Heart left ventricle (tissue), 16 donors: ENCODE measurements around the gene NOTCH2. TPM values are rescaled to one million over a fixed set of nuclear protein-coding genes. Genes with fewer than 3 reads are reported as not detected.

Source experiments
- ATAC-seq, 4 donors: fragments of 200-7000 bp; cut with Tn5 transposase; one replicate each; pipeline ENCODE4 v1.9.1; 2020 to 2022; ENCODE audit warnings: moderate library complexity in 4 of 4, mild to moderate bottlenecking in 3 of 4, moderate number of reproducible peaks in 1 of 4
- DNase-seq, 5 donors: peaks; one replicate each; pipeline ENCODE4 v3.0.0-alpha.2; 2020
- H3K27ac ChIP-seq, 12 donors: fragments of 200-600 bp; sonication (generic) in 4 of 12; one replicate each; pipeline versions ENCODE4 v1.5.0 to v1.8.0; 2016 to 2022; ENCODE audit warnings: mild to moderate bottlenecking in 2 of 12
- H3K27me3 ChIP-seq, 9 donors: fragments of 200-600 bp; sonication (generic) in 2 of 9; one replicate each; pipeline versions ENCODE4 v1.5.1 to v1.8.0; 2016 to 2022; ENCODE audit warnings: mild to moderate bottlenecking in 3 of 9
- H3K36me3 ChIP-seq, 9 donors: fragments of 200-600 bp; sonication (generic) in 2 of 9; one replicate each; pipeline versions ENCODE4 v1.5.0 to v1.8.0; 2018 to 2022; ENCODE audit warnings: mild to moderate bottlenecking in 2 of 9
- H3K4me1 ChIP-seq, 12 donors: fragments of 200-600 bp; sonication (generic) in 4 of 12; one replicate each; pipeline versions ENCODE4 v1.5.0 to v1.8.0; 2016 to 2022; ENCODE audit warnings: mild to moderate bottlenecking in 3 of 12
- H3K4me3 ChIP-seq, 12 donors: fragments of 200-600 bp; sonication (generic) in 4 of 12; one replicate each; pipeline versions ENCODE4 v1.5.0 to v1.8.0; 2017 to 2022; ENCODE audit warnings: mild to moderate bottlenecking in 9 of 12, moderate library complexity in 4 of 12
- H3K9me3 ChIP-seq, 12 donors: fragments of 200-600 bp; sonication (generic) in 4 of 12; one replicate each; pipeline versions ENCODE4 v1.5.0 to v1.8.0; 2016 to 2022; ENCODE audit warnings: mild to moderate bottlenecking in 1 of 12
- CTCF ChIP-seq, 12 donors: fragments of 200-600 bp; sonication (generic) in 4 of 12; IDR thresholded peaks; one replicate each; pipeline versions ENCODE4 v1.5.0 to v1.8.0; 2018 to 2022; ENCODE audit warnings: antibody characterized with exemption in 12 of 12, mild to moderate bottlenecking in 5 of 12
- POLR2A ChIP-seq, 2 donors: fragments of 450-650 bp; IDR thresholded peaks; one replicate each; pipeline ENCODE4 v1.6.1; 2017; ENCODE audit warnings: antibody characterized with exemption in 2 of 2, mild to moderate bottlenecking in 2 of 2, moderate library complexity in 2 of 2
- WGBS, 4 donors: extraction: QIAGEN DNeasy Blood & Tissue Kit in 2 of 4; methylation state at CpG; one replicate each; pipeline versions ENCODE4 v1.1.5 to v1.1.7; 2013 to 2018; 5-methylcytosine and 5-hydroxymethylcytosine counted together
- intact Hi-C, 10 donors: fragments of 100-400 bp; cut with DNase I; formaldehyde crosslinking; loops; one replicate each; pipeline versions ENCODE4 v1.11.1 to v1.14.2; 2022
- polyA plus RNA-seq, 2 donors: library from polyadenylated mRNA; stranded (reverse); fragments of 200-250 nt; gene quantifications; one replicate each; pipeline ENCODE4 v1.2.3, GENCODE V29; 2013
- total RNA-seq, 9 donors: library from RNA; depleted of rRNA in 2 of 9; stranded (reverse); fragments of >200 nt in 2 of 9; fragmentation: NEBNext Ultra II Directional in 3 of 9; extraction: Animal tissue kit (Norgen Biotek cat#: 25700) in 3 of 9; gene quantifications; one replicate each; pipeline versions ENCODE4 v1.1.0 to v1.2.4, GENCODE V29; 2016 to 2023
- donor health status: ischemic (EF 13 %, LVEDD 7.1; RV severe dilation, severe dysfunction).
- donor health status: healthy with polysubstance abuse.
- donor health status: DM: no; HTN: yes; CAD: no.
- donor health status: DM: no; HTN: no; CAD: no.
- donor health status: ischemic (EF 25% LVEDD 6.9; RV normal size, moderate dysfunction).
- donor health status: ischemic (EF 25% LVEDD 5.7; RV mildly dilated, moderate dysfunction).
- donor health status: healthy.
- donor health status: DM: yes; HTN: yes; CAD: no.
- donor health status: ischemic (EF 35%, LVEDD 5.7; RV mildly dilated, moderate dysfunction).
- donor health status: nonischemic (EF 11% LVEDD 7.7; RV severe dilation, severe dysfunction).
- donor health status: DM: yes; HTN: yes; CAD: no.
- donor health status: PGD.
- donor health status: ischemic (EF 29% LVEDD 5.4; RV normal size, mild dysfunction).
- donor health status: nonischemic (EF 23%, LVEDD 6.1; RV moderate dilation, normal function).

Gene NOTCH2
- total and polyA plus RNA-seq, 11 donors, result 4.6 to 68.7 (median 26.0) TPM

GRCh38 chr1:119898981-119899720 lies 170.3 kb downstream of the NOTCH2 start:
- H3K27me3 ChIP-seq, result peaks cover 0 to 27% (median 0%) of the 10 kb centered on the region in 9 donors
- TF ChIP-seq POLR2A (IDR thresholded peaks at IDR 0.05) (no peak), CTCF (IDR thresholded peaks at IDR 0.05) (no peak)
- H3K27ac ChIP-seq, result no peak overlapping the region
- 90 to 93% (median 92%) methylated on average over 3 of the region's 3 CpGs for WGBS, 4 donors
- intact Hi-C loops, result no loop called here
- no peak for DNase-seq
- no peaks in the 10 kb centered on the region for H3K9me3 ChIP-seq
- no peaks in the 10 kb centered on the region for H3K36me3 ChIP-seq
- no peak overlapping the region for H3K4me3 ChIP-seq
- no peaks in the 10 kb centered on the region for H3K4me1 ChIP-seq
- no peak for ATAC-seq

- DNase-seq, result no peak
- no peaks in the 10 kb centered on the region for H3K4me1 ChIP-seq
- H3K4me3 ChIP-seq, result no peak overlapping the region
- H3K27me3 ChIP-seq, result peaks cover 0 to 27% (median 0%) of the 10 kb centered on the region in 9 donors
- intact Hi-C loops, result no loop called here
- no peaks in the 10 kb centered on the region for H3K36me3 ChIP-seq
- no peaks in the 10 kb centered on the region for H3K9me3 ChIP-seq
- WGBS, 4 donors, result 64 to 75% (median 73%) methylated on average over 2 of the region's 2 CpGs
- ATAC-seq, result no peak
- TF ChIP-seq CTCF (IDR thresholded peaks at IDR 0.05) (no peak), POLR2A (IDR thresholded peaks at IDR 0.05) (no peak)
- no peak overlapping the region for H3K27ac ChIP-seq
Observed at GRCh38 chr1:119898530-119898929, 170.9 kb downstream of the NOTCH2 start.

GRCh38 chr1:119896303-119896702 lies 173.2 kb downstream of the NOTCH2 start, which contains the start of gene ADAM30:
ADAM30 (minus strand) TSS chr1:119896515; CDS start chr1:119896336, 179 bp downstream.
- WGBS, 4 donors, result 32 to 43% (median 40%) methylated on average over 24 of the region's 24 CpGs

More at GRCh38 chr1:119896303-119896702, 173.2 kb downstream of the NOTCH2 start, which contains the start of gene ADAM30:
- ATAC-seq, result no peak
- Histone ChIP-seq H3K4me1 (no peaks in the 10 kb centered on the region), H3K9me3 (no peaks in the 10 kb centered on the region), H3K27me3 (peaks cover 0 to 27% (median 0%) of the 10 kb centered on the region in 9 donors), H3K27ac (no peak within 1 kb of the TSS), H3K4me3 (no peak within 1 kb of the TSS), H3K36me3 (no peaks in the 10 kb centered on the region)
- TF ChIP-seq POLR2A (IDR thresholded peaks at IDR 0.05) (no peak), CTCF (IDR thresholded peaks at IDR 0.05) (no peak)
- intact Hi-C loops, result no loop called here
- DNase-seq, result no peak
